GM21786 (cell line): ENCODE measurements around the gene HOXB3.

Experiments
- ATAC-seq: cut with Tn5 transposase; IDR thresholded peaks from one replicate; pipeline ENCODE4 v1.9.1; 2021; ENCODE audit not compliant: unreplicated experiment

HOXB3 gene

GRCh38 chr17:48589831-48590606 lies at the start of gene HOXB3:
Gene HOXB3, minus strand, starts transcription at chr17:48590241. Its CDS starts 37,767 bp downstream, at chr17:48552474.
- ATAC-seq, result no peak

GRCh38 chr17:48639136-48639535 lies 49.1 kb upstream of the HOXB3 start:
- no peak for ATAC-seq

DNA sequence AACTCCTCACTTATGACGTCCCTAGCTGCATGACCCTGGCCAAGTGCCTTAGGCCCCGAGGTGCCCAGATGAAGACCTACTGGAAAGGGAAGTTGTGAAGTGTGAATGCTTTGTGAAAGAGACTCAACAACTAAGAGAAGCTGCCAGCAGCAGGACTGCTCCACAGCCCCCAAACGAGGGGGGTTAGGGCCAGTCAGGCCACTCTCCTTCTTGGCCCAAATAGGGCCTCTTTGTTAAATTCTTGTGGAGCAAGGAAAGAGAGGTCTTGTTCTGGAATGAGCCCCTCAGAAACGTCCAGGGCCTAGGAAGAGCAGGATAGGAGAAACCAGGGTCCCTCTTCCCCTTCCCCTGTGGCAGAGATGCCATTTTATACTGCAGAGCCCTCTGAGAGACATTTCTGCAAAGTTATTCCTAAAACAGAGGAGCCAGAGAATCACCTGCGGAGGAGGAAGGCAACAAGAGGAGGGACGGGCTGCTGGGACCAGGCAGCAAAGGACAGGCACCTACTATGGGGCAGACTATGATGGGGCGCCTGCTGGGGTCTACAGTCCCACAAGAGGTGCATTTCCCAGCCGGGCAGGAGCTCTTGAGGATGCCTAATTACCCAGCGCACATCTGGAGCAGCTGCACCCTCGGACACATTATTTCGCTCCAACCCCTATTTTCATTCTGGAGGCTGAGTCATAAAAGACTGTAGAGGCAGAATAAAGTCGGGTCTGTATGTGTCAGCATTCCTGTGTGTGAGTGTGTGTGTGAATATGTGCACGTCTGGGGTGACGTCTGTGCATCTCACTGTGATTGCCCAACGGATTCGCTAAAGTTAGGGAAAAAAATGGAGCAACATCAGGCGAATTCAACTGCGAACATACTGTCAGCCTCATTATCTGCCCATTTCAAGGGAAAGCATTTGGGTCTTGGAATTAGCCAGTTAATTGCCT lies 47.6 kb upstream of the HOXB3 start:
- no peak for ATAC-seq

- ATAC-seq, result peak; percentile 69
These were observed 46.4 kb upstream of the HOXB3 start for GRCh38 chr17:48636177-48637018.

DNA sequence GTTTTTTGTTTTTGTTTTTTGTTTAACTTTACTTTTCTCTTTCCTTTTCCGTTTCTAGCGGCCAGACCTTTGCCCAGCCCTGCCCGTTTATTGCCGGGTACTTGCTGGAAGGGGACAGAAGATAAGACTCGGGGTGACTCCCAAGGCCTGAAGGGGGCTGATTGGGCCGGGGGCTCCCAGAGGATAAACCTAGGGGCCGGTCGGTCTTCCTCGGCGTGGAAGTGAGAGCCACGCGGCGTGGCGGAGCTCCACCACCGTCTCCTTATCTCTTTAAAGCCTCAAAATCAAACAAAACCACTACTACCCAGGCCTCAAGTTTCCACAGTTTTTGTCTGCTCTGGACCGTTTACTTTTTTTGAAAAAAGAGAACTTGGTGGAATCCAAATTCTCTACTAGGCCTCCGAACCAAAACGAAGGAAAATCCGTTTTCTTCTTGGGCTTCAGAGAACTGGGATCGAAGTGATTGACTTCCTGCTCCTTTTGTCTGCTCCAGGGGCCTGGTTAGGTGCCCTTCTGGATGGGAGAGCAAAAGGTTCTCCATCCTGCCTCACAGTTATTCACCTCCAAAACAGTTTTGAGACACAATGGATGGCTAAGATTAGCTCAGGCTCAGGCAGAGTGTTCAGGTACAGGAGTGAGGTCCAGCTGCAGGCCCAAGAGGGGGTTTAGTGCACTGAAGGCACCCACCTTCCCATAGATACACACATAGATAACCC lies 44.6 kb upstream of the HOXB3 start:
- no peak for ATAC-seq

DNA sequence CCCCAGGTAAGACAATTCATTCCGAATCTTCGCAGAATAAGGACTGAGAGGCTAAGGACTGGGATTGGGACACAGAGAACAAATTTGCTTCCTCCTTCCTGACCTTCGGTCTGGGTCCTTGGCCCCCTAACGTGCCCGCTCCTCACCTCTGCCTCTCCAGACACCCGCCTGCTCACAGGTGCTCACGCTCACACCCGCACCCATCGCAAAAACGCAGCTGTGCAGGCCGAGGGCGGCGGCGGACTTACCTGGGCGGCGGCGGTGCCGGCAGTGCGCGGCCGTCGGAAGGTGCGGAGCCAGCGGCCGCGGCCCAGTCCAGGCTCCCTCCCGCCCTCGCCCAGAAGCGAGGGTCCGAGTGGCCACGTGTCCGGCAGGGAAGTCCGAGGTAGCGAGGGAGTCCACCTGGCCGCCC lies 43.2 kb upstream of the HOXB3 start:
- ATAC-seq, result no peak

- ATAC-seq, result no peak
These were observed 42.7 kb upstream of the HOXB3 start for GRCh38 chr17:48632579-48633265.

GRCh38 chr17:48631693-48632578 lies 41.9 kb upstream of the HOXB3 start:
- ATAC-seq, result no peak

- ATAC-seq, result no peak
These were observed 41.1 kb upstream of the HOXB3 start for GRCh38 chr17:48630925-48631692.

DNA sequence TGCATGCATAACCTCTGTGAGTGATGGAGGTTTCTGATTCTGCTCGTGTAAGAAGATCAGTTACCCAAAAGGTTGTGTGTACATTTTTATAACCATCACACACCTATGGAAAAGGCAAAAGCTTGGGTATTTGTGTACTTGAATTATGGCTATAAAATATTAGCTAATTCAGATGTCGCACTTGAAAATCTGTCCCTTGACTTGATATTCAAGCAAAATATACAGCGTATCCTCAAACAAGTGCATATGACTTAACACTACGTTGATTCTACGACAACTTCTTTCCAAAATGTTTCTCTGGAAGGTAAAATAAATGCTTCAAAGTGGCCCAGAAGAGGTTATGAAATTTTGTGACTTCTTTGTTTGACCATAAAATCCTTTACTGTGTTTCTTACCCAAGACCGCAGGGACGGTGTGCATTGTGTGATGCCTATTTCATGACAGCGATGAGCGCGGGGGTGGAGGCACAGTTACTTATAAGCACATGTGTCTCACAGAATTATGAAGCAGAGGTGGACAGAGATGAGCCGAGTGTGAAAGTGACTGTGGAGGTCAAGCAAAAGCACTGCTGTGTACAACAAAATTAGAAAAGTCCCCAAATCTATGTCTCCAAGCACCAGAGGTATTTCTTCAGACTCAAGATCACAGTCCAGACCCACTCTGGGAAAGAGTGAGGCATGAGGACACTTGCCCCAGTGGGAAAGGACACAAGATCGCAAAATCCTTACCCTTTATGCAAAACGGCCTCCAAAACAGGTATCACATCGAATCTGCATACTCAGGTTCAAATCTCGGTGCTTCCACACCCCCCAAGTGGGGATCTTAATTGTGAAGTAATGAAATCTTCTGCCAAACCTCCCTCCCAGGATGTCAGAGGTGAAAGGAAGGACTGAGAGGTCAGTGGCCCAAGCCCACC lies 40.2 kb upstream of the HOXB3 start:
- no peak for ATAC-seq

- no peak for ATAC-seq
These were observed 39.3 kb upstream of the HOXB3 start for GRCh38 chr17:48629411-48629759.

GRCh38 chr17:48628649-48629410 lies 38.8 kb upstream of the HOXB3 start:
- ATAC-seq, result no peak

GRCh38 chr17:48627623-48628521 lies 37.8 kb upstream of the HOXB3 start:
- ATAC-seq, result no peak

DNA sequence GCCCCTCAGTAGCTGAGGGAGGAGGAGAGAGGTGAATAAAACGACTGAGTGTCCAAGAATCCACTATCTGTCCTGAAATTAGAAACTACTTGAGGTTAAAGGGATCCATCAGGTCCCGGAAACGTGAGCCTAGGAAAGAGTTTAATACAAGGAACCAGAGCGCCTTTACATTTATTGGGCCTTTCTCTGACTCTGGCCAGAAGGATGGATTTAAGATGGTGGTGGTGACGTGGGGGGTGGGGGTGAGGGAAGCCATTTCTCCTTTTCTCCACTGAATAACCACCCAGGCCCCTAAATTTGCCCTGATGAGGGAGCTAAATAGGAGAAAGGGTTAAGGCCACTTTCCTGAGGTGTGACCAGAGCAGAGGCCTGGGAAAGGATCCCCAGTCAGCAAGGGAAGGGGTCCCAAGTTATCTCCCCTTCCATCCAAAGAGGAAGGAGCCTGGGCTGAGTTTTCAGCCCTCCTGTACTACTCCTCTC lies 37.1 kb upstream of the HOXB3 start:
- no peak for ATAC-seq
